Islet of Langerhans (tissue), 1 donor: ENCODE measurements around the gene RHOV.

ENCODE experiments used
- FAIRE-seq: peaks from one replicate; lab custom pipeline; 2011; peaks lifted over from hg19 to GRCh38; lab: Jason Lieb, UNC

RHOV gene

DNA sequence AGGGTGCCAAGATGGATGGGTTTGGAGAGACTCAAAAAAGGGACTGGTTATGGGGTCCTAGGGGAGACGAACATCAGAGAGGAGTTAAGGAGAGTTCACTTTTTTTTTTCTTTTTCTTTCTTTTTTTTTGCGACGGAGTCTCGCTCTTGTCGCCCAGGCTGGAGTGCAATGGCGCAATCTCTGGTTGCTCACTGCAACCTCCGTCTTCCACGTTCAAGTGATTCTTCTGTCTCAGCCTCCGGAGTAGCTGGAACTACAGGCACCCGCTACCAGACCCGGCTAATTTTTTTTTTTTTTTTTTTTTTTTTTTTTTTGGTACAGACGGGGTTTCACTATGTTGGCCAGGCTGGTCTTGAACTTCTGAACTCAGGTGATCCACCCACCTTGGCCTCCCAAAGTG, 29.0 kb downstream of the RHOV start:
- FAIRE-seq: no peak

DNA sequence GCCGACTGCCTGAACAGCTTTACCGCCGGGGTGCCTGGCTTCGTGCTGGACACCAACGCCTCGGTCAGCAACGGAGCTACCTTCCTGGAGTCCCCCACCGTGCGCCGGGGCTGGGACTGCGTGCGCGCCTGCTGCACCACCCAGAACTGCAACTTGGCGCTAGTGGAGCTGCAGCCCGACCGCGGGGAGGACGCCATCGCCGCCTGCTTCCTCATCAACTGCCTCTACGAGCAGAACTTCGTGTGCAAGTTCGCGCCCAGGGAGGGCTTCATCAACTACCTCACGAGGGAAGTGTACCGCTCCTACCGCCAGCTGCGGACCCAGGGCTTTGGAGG, 29.4 kb downstream of the RHOV start:
- FAIRE-seq: no peak

DNA sequence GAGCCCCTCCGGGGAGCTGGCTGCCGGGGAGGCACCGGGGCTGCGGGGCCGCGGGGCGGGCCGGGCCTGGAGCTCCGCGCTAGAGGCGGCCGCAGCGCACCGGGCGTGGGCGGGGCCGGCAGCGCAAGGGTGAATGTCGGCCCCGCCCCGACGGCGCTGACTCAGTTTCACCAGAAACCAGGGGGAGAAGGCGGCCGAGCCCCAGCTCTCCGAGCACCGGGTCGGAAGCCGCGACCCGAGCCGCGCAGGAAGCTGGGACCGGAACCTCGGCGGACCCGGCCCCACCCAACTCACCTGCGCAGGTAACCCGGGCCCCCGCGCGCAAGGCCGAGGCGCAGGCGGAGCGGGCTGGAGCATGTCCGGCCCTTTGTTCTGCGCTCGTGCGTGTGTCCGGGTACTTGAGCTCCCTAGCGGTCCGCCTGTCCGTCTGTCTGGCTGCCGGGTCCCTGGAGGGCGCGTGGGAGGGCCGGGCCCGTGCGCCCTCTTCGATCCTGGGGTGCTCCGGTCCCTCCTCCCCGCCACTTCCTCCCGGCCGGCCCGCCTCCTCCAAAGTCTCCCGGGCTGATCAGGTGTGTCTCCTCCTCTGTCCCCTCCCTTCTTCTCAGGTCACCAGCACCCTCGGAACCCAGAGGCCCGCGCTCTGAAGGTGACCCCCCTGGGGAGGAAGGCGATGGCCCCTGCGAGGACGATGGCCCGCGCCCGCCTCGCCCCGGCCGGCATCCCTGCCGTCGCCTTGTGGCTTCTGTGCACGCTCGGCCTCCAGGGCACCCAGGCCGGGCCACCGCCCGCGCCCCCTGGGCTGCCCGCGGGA, 29.9 kb downstream of the RHOV start, which contains the start of gene SPINT1:
SPINT1 (plus strand) TSS at position 164 of the 811 bp plus-strand sequence; CDS start at position 671, 507 bp downstream.
- FAIRE-seq: no peak

DNA sequence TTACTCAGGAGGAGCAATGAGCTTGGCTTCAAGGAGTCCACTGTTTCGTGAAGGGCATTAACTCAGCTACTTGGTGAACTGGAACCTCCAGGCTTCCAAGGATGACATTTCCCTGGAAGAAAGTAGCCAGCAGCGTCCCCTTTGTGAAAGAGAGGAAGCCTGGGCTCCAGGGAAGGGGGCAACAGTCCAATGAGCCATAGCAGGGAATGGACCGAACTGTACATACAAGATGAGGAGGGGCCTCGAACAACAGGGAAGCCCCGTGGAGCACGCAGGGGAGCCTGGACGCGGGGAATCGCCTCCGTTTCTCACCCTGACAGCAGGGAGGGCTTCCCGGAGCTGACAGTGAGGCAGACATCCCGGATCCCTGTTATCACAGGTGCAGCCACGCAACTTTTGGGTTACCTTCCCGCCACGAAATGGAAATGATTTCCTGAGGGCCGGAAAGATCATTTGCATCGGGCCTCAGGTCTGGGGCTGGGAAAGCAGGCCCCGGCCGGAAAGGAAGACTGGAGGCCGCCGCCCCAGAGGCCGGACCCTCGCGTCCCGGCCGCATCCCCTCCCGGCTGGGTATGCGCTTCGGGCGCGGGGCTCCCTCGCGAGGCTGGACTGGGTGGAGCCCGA, 30.7 kb downstream of the RHOV start:
- FAIRE-seq: no peak

DNA sequence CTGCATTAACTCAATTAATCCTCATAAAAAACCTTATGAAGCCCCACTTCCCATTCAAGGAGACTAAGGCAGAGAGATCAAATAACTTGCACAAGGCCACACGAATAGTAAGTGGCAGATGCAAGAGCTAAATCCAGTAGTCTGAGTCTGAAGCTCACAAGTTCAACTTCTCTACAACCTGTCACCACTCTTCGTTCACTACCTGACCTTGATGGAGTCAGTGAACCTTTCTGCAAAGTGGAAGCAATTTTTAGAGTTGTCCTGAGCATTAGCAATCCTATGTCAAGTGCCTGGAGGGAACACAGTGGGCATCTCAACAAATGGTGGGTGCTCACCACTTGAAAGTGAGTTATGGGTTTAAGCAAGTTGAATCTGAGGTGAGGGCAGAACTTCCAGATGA, 32.3 kb downstream of the RHOV start:
- FAIRE-seq: no peak

DNA sequence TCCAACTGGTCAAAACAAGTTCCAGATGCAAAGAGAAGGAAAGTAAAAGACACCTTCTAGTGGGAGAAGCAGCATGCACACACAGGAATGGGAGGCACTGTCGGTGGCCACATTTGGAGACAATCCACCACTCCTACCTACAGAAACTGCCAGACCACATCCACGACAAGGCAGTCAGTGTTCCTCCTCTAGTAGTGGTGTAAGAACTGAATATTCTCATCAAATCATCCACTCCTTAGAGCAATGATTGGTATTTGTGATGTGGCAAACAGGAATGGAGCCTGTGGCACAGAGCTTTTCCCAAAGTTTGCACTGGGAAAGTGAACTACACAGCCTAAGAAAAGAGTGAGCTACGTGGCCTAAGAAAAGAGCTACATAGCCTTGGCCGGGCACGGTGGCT, 35.3 kb downstream of the RHOV start:
- no peak for FAIRE-seq

DNA sequence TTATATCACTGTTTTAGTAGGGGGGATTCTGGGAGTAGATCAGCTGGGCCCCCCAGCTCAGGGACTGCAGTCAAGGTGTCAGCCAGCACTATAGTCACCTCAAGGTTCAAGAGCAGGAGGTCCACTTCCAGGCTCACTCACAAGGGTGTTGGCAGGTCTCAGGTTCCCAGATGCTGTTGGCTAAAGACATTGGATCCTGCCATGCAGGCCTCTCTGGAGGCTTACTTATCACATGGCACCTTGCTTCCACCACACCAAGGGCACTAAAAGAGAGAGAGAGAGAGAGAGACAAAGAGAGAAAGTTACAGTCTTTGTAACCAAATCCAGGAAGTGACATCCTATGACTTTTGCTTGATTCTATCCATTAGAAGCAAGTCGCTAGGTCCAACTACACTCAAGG, 38.0 kb downstream of the RHOV start:
- FAIRE-seq: no peak

DNA sequence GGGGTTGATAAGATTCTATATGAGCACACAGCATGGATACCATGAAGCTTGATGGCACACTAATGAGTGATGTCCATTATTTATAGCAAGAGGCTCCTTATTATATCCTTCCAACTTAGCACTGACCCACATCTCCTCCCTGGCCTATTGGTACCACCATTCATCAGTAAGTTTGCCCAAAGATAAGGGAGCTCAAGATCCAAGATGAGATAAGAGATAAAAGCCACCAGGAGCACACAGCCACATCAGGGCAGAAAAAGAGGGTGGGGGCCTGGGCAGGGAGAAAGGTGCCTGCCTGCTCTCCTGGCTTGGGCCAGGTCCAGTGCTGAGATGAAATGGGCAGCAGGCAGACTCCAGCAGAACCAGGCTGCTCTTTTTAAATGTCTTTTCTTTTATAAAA, 41.1 kb downstream of the RHOV start:
- no peak for FAIRE-seq

DNA sequence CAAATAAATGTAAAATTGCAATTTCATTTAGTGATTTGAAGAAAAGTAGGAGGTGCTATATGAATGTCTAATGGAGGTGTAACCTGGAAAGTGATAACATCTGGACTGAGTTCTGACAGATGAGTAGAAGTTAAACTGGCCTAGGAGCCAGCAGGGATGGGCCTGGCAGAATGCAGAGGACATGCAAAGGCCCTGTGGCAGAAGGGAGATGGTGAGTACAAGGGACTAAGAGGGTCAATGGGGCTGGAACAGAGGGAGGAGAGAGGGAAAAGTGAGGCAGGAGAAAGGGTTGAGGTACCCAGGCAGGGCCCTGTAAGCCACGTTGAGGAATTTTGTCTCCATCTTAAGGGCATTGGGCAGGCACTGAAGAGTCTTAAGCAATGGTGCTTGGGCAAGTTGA, 42.2 kb downstream of the RHOV start:
- FAIRE-seq: no peak

DNA sequence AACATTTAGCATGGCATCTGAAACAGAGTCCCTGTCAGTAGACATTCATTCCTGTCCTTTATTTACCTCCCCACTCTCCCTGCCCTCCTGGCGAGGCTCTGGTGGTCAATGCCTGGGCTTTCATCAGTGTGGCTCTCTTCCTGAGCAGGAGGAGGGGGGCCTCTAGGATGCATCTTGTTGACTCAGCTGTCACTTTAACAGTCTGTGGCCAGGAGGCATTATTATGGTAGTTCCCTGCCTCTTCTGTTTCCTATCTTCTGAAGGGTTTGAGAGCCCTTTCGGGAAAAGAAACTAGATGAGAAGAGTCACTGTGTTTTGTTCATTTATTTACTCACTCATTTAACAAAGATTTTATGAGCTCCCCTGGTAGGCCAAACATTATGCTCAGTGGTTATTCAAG, 43.1 kb downstream of the RHOV start:
- FAIRE-seq: no peak

DNA sequence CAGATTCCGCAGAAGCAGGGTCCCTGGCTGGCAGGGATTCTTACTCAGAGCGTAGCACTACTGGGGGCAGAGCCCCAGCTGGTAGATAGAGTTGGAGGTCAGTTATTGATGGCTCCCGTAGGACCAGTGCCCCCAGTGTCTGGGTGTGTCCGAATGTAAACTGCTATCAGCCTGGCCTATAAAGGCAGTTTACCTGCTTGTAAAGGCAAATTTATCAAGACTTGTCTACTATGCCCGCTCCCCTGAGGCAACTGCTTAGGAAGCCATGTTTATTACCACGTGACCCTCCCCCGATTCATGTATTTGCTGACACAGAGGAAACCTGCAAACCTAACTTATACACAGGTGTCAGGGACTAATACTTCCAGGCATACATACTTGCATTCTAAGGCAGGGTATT, 44.9 kb downstream of the RHOV start:
- no peak for FAIRE-seq

DNA sequence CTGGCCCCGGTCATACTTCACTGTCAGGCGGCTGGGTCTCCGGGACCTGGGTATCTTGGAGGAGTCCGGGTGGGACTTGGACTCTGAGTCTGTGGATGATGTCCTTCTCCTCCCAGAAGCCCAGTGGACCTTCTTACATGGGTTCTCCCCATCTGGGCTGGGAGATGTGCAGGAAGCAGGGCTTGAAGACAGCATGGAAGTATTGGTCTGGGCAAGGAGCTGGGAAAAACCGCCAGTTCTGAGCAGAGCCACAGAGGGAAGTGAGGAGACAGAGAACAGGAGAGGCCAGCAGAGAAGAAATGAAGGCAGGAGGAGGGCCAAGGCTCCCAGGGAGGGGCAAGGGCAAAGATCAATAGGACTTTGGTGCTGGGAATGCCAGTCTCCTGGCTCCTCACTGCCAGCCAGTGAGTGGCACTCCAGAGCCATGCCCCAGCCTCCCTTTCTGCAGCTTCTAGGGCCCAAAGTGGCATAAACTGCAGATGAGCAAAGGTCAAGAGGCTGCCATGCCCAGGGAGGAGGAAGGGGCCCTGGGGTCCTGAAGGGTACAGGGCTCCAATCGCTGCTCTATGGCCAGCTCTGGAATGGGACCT, 45.5 kb downstream of the RHOV start, which contains the start of gene PPP1R14D:
PPP1R14D (minus strand) TSS at position 262 of the 590 bp plus-strand sequence; CDS start at position 195, 67 bp downstream.
- no peak for FAIRE-seq

DNA sequence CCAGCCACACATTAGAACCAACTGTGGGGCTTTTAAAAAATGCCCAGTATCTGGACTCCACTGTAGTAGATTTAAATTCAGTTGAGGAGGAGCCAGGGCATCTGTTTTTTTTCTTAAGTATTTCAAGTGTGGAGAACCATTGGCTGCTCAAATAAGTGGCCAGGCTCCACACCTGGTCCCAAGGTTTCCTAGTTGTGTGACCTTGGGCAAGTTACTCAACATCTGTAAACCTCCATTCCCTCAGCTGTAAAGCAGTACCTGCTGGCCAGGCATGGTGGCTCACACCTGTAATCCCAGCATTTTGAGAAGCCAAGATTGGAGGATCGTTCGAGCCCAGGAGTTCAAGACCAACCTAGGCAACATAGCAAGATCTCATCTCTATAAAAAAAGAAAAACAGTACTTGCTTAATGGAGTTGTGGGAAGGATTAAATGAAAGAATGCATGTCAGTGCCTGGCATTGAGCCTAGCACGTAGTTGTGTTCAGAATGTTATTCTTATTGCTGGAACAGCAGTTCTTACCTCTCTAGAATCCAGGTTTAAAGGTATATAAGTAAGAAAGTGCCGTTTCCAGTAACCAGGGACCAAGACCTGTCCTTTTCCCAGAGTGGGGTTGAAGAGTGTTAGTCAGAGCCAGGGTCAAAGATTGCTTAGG, 47.5 kb downstream of the RHOV start:
- FAIRE-seq: no peak

DNA sequence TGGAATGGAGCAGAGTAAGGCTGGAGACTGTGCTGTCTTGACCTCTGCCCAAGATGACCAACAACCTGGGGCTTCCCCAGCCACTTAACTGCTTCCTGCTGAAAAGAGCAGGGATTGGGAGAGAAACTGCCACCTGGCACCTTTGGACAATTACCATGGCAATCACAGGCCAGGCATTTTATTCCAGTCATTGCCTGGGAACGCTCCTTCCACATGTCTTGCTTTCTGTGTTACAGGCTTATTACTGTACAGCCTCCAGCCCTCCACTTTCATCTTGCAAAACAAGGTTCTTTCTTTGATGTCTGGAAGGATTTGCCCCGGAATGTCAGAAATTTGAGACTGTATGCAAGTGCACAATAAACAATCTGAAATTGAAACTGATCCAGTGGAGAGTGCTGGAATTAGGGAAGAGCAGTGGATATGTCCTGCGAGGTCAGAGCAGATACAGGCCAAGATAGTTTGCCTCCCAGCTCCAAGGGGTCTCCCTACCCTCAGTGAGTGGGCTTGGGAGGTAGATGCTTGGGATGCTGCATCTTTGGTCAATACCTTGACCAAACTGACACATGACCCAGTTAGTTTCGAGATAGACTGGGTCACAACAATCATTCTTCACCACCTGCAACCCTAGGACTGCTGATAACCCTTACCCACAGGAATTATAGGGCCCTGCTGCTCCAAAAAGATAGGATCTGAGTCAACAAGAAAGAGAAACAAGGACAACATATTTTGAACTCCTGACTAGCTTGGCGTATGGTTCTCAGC, 48.2 kb downstream of the RHOV start:
- peak; percentile 49 for FAIRE-seq

DNA sequence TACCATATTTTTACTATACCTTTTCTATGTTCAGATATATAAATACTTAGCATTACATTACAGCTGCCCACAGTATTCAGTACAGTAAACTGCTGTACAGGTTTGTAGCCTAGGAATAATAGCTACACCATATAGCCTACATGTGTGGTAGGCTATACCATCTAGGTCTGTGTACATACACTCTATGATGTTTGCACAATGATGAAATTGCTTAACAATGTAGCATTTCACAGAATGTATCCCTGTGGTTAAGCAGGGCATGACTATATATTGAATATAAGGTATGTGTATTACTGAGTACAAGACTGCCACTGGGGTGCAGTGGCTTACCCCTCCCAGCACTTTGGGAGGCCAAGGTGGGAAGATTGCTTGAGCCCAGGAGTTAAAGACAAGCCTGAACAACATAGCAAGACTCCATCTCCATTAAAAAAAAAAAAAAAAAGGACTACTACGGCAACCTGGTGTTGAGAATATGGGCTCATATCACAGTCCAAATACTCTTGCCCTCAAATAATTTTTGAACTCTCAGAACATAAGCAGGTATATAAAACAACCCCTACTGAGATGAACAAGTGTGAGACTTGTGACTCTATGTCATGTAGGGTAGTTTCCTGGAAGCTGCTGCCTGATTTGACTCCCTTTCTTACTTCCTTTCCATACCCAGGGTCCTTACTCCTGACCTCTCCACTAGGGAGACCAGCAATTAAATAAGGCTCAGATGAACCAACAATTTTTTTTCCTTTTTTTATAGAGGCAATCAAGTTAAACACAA, 50.3 kb downstream of the RHOV start:
- FAIRE-seq: no peak
